ENCODE results near the gene CCL27.

CCL27 gene

GRCh38 chr9:34655394-34655793 lies 7.1 kb downstream of the CCL27 start:
- no peaks in the 10 kb centered on the region for H3K27me3 ChIP-seq (ENCODE audit: insufficient read depth, poor library complexity, severe bottlenecking)
- no peak overlapping the region for H3K4me3 ChIP-seq (ENCODE audit: severe bottlenecking)
- TF ChIP-seq CTCF (IDR thresholded peaks at IDR 0.05; ENCODE audit: poor library complexity, severe bottlenecking) = no peak
- peaks cover 2% of the 10 kb centered on the region for H3K4me1 ChIP-seq (ENCODE audit: insufficient read depth, poor library complexity, severe bottlenecking)
- ATAC-seq (ENCODE audit: low read depth) (no peak), DNase-seq (ENCODE audit: low spot score) (no peak)
- H3K36me3 ChIP-seq (ENCODE audit: low read depth) = no peaks in the 10 kb centered on the region
- no peak overlapping the region for H3K27ac ChIP-seq (ENCODE audit: poor library complexity, severe bottlenecking)
- H3K9me3 ChIP-seq (ENCODE audit: severe bottlenecking) = no peaks in the 10 kb centered on the region

GRCh38 chr9:34654323-34655051 lies 8.0 kb downstream of the CCL27 start:
- Histone ChIP-seq H3K27me3 (ENCODE audit: insufficient read depth, poor library complexity, severe bottlenecking) (no peaks in the 10 kb centered on the region), H3K27ac (ENCODE audit: poor library complexity, severe bottlenecking) (no peak overlapping the region), H3K4me3 (ENCODE audit: severe bottlenecking) (no peak overlapping the region), H3K4me1 (ENCODE audit: insufficient read depth, poor library complexity, severe bottlenecking) (peaks cover 2% of the 10 kb centered on the region), H3K9me3 (ENCODE audit: severe bottlenecking) (no peaks in the 10 kb centered on the region), H3K36me3 (ENCODE audit: low read depth) (0 out of 2 replicates have a peak, but pooled peaks cover 4% of the 10 kb centered on the region)
- ATAC-seq (ENCODE audit: low read depth) (no peak), DNase-seq (ENCODE audit: low spot score) (no peak)
- no peak for TF ChIP-seq CTCF (IDR thresholded peaks at IDR 0.05; ENCODE audit: poor library complexity, severe bottlenecking)

- H3K9me3 ChIP-seq (ENCODE audit: severe bottlenecking) = no peaks in the 10 kb centered on the region
- peaks cover 2% of the 10 kb centered on the region for H3K4me1 ChIP-seq (ENCODE audit: insufficient read depth, poor library complexity, severe bottlenecking)
- no peaks in the 10 kb centered on the region for H3K27me3 ChIP-seq (ENCODE audit: insufficient read depth, poor library complexity, severe bottlenecking)
- DNase-seq (ENCODE audit: low spot score) = no peak
- H3K27ac ChIP-seq (ENCODE audit: poor library complexity, severe bottlenecking) = no peak overlapping the region
- ATAC-seq (ENCODE audit: low read depth) = no peak
- H3K4me3 ChIP-seq (ENCODE audit: severe bottlenecking) = no peak overlapping the region
- TF ChIP-seq CTCF (IDR thresholded peaks at IDR 0.05; ENCODE audit: poor library complexity, severe bottlenecking) = no peak
- peaks cover 15% of the 10 kb centered on the region; the same call in 1 of the 2 replicates for H3K36me3 ChIP-seq (ENCODE audit: low read depth)
Observed at GRCh38 chr9:34653151-34654072, 9.0 kb downstream of the CCL27 start.

GRCh38 chr9:34652602-34653000 lies 9.9 kb downstream of the CCL27 start:
- Histone ChIP-seq H3K36me3 (ENCODE audit: low read depth) (peaks cover 22% of the 10 kb centered on the region; the same call in 1 of the 2 replicates), H3K4me1 (ENCODE audit: insufficient read depth, poor library complexity, severe bottlenecking) (peaks cover 4% of the 10 kb centered on the region), H3K27ac (ENCODE audit: poor library complexity, severe bottlenecking) (peak overlapping the region; percentile 70), H3K27me3 (ENCODE audit: insufficient read depth, poor library complexity, severe bottlenecking) (no peaks in the 10 kb centered on the region), H3K9me3 (ENCODE audit: severe bottlenecking) (no peaks in the 10 kb centered on the region), H3K4me3 (ENCODE audit: severe bottlenecking) (peak overlapping the region; percentile 32)
- ATAC-seq (ENCODE audit: low read depth) (no peak), DNase-seq (ENCODE audit: low spot score) (no peak)
- TF ChIP-seq CTCF (IDR thresholded peaks at IDR 0.05; ENCODE audit: poor library complexity, severe bottlenecking) = no peak

Measured in RWPE2 (cell line).